B cell (primary cell): ENCODE measurements around the gene RAN.

Experiments used
- EZH2 ChIP-seq: IDR thresholded peaks from 2 replicates; pipeline ENCODE4 v1.6.1; 2012; ENCODE audit warnings: borderline replicate concordance, low read depth, mild to moderate bottlenecking, moderate library complexity, low read length; ENCODE audit not compliant: insufficient read depth, poor library complexity, severe bottlenecking
- TF ChIP-seq, protein P1 (sequence below): fragments of 200-600 bp; IDR thresholded peaks from one replicate; pipeline ENCODE4 v1.8.0; 2022; ENCODE audit warnings: antibody characterized with exemption, mild to moderate bottlenecking

DNA sequence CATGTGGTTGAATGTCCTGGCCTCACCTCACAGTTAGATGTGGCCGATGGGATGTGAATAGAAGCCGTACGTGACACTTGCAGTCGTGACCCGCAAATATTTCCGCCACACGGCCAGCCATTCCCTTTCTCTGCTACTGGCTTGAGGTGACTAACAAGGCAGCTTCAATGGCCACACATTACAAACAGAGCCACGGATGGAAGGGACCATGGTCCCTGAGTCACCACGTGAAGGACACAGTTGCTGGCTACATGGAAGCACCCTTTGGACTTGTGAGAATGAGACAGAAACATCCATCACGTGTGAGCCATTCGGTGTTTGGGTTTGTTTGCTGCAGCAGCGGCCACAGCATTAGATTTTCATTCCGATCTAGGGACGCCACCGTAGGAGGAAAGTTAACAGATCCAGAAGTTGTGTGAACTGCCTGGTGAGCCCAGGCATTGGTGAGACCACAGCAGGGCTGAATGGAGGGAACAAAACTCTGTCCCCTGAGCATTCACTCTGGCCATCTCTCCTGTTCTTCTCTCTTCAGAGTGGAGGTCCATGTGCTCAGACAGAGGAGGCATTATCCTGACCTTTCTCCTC, 48.3 kb downstream of the RAN start:
- TF ChIP-seq EZH2: no peak
- TF ChIP-seq, protein P1, sequence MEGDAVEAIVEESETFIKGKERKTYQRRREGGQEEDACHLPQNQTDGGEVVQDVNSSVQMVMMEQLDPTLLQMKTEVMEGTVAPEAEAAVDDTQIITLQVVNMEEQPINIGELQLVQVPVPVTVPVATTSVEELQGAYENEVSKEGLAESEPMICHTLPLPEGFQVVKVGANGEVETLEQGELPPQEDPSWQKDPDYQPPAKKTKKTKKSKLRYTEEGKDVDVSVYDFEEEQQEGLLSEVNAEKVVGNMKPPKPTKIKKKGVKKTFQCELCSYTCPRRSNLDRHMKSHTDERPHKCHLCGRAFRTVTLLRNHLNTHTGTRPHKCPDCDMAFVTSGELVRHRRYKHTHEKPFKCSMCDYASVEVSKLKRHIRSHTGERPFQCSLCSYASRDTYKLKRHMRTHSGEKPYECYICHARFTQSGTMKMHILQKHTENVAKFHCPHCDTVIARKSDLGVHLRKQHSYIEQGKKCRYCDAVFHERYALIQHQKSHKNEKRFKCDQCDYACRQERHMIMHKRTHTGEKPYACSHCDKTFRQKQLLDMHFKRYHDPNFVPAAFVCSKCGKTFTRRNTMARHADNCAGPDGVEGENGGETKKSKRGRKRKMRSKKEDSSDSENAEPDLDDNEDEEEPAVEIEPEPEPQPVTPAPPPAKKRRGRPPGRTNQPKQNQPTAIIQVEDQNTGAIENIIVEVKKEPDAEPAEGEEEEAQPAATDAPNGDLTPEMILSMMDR: no peak
